Left forelimb (tissue), 1 donor: ENCODE data around the gene CAV3.

Source experiments
- DNase-seq: peaks from one replicate; pipeline ENCODE4 v3.0.0-alpha.2; 2018; ENCODE audit warnings: low spot score

CAV3 gene

GRCh38 chr3:8762607-8763377, 29.2 kb downstream of the CAV3 start:
- no peak for DNase-seq

- no peak for DNase-seq
Observed at GRCh38 chr3:8764528-8764927, 30.9 kb downstream of the CAV3 start.

GRCh38 chr3:8765528-8765927, 31.9 kb downstream of the CAV3 start:
- no peak for DNase-seq

GRCh38 chr3:8766148-8766547, 32.5 kb downstream of the CAV3 start:
- no peak for DNase-seq

- no peak for DNase-seq
Observed at GRCh38 chr3:8767256-8767666, 33.7 kb downstream of the CAV3 start.

- DNase-seq: no peak
Observed at GRCh38 chr3:8767667-8768363, 34.2 kb downstream of the CAV3 start.

GRCh38 chr3:8768364-8769087, 34.9 kb downstream of the CAV3 start:
- DNase-seq: no peak

- peak; percentile 86 for DNase-seq
Observed at GRCh38 chr3:8769088-8769822, 35.7 kb downstream of the CAV3 start, which contains the start of gene OXTR. TSS of gene OXTR (minus strand) at chr3:8769613. CDS start at chr3:8768187, 1,426 bp downstream.

GRCh38 chr3:8773941-8774542, 40.4 kb downstream of the CAV3 start:
- DNase-seq: no peak

- DNase-seq: no peak
Observed at GRCh38 chr3:8775181-8775580, 41.6 kb downstream of the CAV3 start.

- no peak for DNase-seq
Observed at GRCh38 chr3:8775602-8776001, 42.0 kb downstream of the CAV3 start.

GRCh38 chr3:8776406-8776805, 42.8 kb downstream of the CAV3 start:
- no peak for DNase-seq

- no peak for DNase-seq
Observed at GRCh38 chr3:8777201-8777977, 43.8 kb downstream of the CAV3 start.

- no peak for DNase-seq
Observed at GRCh38 chr3:8777978-8778267, 44.3 kb downstream of the CAV3 start.

- DNase-seq: no peak
Observed at GRCh38 chr3:8778475-8778874, 44.9 kb downstream of the CAV3 start.

- no peak for DNase-seq
Observed at GRCh38 chr3:8780279-8780678, 46.7 kb downstream of the CAV3 start.

- no peak for DNase-seq
Observed at GRCh38 chr3:8784676-8785435, 51.3 kb downstream of the CAV3 start.

- DNase-seq: no peak
Observed at GRCh38 chr3:8790529-8790928, 56.9 kb downstream of the CAV3 start.

- DNase-seq: no peak
Observed at GRCh38 chr3:8793242-8793641, 59.6 kb downstream of the CAV3 start.

- DNase-seq: no peak
Observed at GRCh38 chr3:8794247-8794646, 60.6 kb downstream of the CAV3 start.
